ENCODE results near the gene SCN2B.

The SCN2B gene, protein sequence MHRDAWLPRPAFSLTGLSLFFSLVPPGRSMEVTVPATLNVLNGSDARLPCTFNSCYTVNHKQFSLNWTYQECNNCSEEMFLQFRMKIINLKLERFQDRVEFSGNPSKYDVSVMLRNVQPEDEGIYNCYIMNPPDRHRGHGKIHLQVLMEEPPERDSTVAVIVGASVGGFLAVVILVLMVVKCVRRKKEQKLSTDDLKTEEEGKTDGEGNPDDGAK

DNA sequence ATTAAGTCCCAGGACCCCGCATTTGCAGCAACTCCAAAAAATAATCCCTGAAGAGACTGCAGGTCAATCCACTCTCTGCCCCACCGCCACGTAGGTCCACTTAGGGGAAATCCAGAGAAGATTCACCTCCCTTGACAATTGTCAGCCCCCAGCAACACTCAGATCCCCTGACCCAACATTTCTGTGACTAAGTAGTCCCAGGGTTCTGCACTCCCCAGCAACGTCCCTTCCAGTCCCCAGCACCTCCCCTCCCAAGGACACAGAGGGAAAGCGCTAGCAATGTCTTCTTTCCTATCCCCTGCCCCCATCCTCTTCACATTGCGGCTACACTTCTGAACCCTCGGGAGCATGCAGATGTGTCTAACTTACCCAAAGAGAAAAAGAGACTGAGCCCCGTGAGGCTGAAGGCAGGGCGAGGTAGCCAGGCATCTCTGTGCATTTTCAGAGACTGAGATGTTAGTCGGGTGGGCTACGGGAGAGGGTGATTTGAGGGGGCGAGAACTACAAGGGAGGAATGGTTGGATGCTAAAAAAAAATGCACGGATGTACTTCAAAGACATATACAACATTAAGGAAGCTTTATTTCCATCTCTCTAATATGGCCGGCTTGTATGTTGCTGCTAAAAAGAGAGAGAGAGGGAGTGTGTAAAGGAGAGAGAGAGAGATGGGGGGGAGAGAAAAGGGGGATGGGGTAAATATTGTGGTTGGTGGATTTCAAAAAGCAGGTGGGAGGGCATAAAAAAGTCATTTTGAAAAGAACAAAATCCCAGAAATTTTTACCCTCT, at the start of gene SCN2B:
TSS of gene SCN2B (minus strand) at position 647 of the 785 bp plus-strand sequence. CDS start at position 439, 208 bp downstream.
- no peak for DNase-seq (ENCODE audit: low read depth)

DNA sequence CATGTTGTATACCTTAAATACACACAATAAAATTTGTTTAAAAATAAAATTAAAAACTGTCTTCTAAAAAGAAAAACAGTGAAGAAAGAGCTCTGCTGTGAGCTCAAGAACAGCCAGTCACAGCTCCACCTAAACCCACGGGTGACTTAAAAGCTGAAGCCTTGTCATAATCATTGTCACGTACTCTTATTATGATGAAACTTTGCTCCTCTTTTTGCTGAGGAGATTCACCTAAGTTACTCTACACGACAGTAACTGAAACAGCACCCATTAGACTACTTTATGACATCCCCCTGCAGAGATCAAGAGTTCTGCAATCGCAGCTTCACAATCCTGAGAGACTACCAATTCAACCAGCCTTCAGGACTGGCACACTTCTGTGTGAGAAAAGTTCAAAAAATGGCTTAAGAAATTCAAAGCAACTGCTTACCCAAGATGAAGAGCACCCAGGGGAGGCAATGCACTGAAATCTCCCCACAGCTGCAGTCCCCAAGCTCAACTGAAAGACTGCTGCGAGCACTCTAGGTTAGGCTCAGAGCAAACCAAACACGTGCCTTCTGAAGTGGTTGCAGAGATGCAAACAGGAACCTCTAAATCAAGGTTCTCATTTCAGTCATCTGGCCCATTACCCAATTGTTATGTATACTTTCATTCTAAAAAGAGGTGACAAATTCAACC, 48.2 kb upstream of the SCN2B start, which contains the start of gene JAML:
TSS of gene JAML (minus strand) at position 501 of the 678 bp plus-strand sequence. CDS start 10,145 bp downstream, outside the sequence.
- DNase-seq (ENCODE audit: low read depth) = peak; percentile 34

DNA sequence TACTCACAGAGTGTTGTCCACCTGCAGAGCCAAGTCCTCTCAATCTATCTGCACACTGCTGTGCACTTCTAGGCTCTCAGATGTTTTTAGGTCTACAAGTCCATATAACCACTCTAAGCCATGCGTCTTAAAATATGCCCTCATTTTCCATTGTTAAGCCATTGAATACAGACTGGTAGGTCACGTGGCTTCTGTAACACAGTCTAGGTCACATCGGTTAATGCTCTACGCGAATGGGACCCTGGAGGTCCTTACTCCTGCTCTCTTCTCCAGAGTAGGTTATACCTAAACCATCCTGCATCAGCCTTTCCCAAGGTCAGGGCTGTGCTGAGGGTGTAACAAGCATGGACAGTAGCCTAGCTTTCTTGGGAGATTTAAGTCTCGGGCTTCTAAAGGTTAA, 47.6 kb upstream of the SCN2B start:
- DNase-seq (ENCODE audit: low read depth) = no peak

DNA sequence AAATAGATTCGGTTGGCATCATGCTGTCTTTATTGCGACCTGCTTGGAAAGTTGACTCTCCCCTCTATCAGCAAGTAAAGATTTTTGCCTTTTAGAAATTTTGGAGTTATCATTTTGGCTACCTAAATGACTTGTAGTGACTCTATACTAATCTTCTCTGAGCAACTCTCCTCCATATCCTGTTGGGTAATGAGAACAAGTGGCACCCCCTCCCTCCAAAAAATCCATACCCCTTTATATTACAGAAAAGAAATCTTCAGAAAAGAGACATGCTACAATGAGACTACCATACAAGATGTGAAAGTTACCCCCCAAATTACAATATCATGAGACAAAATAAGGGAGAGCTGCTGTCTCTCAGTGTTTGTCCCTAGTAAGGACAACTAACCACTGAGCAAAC, 47.1 kb upstream of the SCN2B start:
- no peak for DNase-seq (ENCODE audit: low read depth)

DNA sequence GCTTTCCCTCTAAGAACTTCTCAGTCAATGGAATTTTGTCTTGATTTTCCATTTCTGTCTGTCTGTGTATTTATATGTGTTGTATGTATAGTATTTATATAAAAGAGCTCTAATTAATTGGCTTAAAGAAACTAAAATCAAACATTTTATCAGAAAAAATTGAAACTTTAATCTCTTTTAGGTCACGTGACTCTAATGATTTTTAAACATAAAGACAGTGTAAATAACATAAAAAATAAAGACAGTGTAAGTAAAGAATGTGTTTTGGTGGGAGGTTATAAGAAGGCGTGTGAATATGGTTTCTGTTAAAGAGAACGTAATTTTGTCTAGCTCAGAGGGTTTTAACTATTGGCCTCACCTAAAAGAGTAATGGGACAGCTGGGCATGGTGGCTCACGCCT, 46.0 kb upstream of the SCN2B start:
- DNase-seq (ENCODE audit: low read depth) = no peak

DNA sequence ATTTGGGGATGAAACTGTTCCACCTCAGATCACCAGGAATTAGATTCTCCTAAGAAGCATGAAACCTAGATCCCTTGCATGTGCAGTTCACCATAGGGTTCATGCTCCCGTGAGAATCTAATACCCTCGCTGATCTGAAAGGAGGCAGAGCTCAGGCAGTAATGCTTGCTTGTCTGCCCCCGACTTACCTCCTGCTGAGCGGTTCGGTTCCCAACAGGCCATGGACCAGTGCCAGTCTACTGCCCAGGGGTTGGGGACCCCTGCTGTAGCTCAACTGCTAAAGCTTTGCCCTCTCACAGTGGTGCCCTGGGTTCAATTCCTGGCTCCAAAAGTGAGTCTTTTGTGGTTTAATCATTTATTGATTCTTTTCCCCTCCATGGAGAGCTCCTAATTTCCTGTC, 45.0 kb upstream of the SCN2B start:
- DNase-seq (ENCODE audit: low read depth) = no peak

DNA sequence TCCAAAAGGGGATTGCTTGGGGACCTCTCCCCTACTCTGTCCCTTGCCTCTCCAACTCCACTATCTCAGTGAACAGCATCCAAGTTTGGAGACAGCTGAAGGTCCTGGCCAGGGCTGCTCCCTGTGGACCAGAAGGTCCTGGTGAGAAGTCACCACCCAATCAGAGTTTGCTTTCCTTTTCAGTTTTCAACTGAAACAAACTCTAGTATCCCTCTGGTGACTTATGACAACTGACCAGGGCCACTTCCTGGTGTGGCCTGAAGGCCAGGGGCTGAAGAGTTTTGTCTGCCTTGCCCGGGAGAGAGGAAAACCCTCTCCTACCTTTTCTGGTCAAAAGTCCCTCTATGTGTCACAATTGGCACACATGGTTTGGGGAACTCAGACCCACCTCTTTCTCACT, 43.3 kb upstream of the SCN2B start:
- no peak for DNase-seq (ENCODE audit: low read depth)

DNA sequence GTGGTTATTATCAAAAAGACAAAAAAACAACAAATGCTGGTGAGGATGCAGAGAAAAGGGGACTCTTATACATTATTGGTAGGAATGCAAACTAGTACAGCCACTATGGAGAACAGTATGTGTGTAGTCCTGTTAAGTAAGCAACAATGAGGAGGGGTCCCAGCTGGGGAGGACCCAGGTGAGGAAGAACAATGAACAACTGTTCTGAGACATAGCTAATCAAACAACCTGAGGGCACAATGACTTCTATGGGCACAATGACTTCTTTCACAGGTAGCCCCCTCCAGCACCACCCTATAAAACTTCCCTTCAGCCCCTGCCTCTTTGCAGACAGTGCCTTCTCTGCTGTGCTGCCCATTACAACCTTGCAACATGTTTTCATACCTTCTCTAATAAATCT, 42.8 kb upstream of the SCN2B start:
- no peak for DNase-seq (ENCODE audit: low read depth)

DNA sequence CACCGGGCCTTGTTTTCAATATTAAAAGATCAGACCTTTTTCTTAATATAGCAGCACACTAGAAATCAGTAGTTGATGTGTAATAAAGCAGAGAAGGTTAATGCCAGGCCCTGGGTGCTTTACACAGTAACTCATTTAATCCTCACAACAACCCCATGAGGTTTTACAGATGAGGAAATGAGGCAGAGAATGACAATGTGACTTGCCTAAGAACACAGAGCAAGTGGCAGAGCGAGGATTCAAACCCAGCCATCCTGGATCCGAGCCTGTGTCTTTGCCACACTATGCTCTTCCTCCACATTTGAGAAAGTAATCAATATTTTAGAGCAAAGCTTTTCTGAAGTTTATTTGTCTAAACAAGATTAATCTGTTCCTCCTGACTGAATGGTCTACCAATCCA, 41.1 kb upstream of the SCN2B start:
- DNase-seq (ENCODE audit: low read depth) = no peak

DNA sequence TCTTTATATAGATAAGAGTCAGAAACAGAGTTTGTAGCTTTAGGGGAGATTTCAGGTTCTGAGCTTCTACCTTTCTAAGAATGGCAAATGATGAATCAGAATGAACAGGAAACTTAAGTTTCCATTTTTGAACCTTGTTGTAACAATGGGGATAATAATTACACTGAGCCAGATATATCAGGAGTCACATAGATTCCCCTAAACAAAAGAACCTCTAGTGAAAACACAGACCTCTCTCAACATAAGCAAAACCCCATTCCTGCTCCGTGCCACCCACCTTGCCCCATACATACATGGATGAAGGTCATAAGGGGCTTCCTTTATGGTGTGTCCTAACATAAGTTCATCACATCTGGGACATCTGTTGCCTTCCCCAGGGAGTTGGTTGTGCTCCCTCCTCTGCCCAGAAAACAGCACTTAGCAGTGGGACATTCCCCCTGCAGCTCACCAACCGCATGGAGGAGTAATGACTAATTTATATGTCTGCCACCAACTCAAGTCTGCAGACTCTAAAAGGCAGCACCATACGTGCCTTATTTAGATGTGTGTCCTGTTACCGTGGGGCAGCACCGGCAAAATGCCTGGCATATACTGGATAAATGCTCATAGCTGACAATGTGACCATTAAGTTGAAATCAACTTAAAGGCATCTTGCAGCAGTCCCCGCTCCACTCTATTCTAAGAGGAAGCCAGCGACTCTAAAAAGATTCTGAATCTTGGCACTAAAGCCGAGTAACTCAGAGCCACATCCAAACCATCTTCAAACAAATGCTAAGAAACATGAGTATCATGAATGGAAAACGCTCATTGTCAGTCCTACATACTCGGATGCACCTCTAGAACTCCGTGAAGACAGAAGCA, 40.4 kb upstream of the SCN2B start:
- DNase-seq (ENCODE audit: low read depth) = peak; percentile 41

DNA sequence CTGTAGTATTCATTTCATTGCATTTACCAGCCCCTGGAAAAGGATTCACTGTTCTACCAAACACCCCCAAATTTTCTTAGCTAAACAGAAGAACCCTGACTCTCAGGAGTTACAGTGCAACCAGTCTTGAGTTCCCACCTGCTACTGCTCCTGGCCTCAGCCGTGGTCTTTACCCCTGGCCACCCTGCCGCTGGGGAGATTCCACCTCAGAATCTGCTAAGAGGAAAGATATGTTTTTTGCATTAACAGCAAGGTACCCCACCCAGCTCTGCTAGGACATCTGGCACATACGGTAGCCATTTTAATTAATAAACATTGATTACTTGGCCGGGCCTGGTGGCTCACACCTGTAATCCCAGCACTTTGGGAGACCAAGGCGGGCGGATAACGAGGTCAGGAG, 39.3 kb upstream of the SCN2B start:
- no peak for DNase-seq (ENCODE audit: low read depth)

DNA sequence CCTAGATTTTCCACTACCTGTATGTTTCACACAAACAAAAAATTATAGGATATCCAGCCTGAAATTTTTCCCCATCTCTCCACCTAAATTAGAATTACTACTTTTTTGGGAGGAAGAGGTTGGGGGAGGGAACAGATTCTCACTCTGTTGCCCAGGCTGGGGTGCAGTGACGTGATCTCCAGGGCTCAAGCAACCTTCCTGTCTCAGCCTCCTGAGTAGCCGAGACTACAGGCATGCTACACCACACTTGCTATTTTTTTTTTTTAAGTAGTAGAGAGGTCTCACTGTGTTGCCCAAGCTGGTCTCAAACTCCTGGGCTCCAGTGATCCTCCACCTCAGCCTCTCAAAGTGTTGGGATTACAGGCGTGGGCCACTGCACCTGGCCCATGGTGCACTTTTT, 38.8 kb upstream of the SCN2B start:
- no peak for DNase-seq (ENCODE audit: low read depth)

DNA sequence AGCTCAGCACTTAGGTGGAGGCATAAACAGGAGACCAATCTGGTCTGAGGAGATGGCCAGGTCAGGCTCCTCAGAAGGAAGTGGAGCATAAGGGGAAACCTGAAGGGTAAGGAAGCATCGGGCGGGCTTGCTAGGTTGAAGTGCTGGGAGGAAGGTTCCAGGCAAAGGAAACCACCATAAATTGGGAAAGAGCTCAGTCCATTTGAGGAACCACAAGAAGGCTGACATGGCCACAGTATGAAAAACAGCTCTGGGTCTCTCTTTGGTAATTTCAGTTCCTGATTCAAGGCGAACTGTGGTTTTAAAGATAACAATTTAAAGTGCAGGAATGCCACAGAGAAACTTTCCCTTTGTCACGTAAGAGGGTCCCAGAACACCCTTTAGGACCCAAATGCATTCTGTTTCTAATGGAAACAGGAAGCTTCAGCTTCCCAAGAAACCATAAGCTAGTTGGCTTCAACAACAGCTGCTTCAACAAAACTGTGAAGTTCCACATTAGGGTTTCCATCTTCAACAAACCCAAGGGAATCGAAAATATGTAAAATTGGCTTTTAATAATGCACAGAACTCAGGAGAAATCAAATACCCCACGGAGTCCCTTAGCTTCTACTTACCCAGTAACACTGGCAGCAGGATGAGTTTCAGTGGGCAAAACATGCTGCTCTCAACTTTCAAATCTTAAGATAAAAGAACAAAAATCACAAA, 37.9 kb upstream of the SCN2B start:
- no peak for DNase-seq (ENCODE audit: low read depth)

DNA sequence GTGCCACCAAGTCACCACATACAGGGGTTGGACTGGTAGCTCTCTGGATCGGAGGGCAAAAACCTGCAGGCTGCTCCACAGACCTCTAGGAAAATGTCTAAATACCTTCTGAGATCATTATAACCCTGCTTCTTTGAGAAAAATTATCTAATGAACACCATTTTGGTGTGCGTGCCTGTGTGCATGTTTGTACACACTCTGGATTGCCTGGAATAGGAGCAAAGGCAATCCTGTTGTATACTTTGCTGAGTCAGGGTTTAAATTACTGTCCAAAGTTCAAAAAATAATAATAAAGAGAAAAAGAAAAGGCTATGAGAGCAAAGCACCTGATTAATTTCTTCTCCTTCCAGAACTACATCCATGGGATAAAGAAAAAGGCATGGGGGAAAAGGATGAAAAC, 37.3 kb upstream of the SCN2B start:
- no peak for DNase-seq (ENCODE audit: low read depth)

DNA sequence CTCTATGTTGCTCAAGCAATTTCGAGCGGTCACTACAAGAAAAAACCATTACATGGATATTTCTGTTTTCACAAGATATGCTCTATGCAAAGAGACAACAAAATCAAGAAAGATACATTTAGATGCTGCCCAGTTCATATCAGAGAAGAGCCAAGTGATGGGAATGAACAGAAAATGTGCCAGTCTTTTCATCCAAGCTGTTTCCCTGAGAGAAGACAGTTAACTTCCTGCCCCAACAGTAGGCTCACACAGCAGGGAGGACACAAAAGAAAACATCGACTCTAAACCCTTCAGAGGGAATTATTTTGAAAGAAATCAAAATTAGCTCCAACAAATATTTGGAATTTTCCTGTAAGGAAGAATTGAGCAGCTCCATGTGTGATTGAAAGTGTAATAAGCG, 36.8 kb upstream of the SCN2B start:
- no peak for DNase-seq (ENCODE audit: low read depth)

DNA sequence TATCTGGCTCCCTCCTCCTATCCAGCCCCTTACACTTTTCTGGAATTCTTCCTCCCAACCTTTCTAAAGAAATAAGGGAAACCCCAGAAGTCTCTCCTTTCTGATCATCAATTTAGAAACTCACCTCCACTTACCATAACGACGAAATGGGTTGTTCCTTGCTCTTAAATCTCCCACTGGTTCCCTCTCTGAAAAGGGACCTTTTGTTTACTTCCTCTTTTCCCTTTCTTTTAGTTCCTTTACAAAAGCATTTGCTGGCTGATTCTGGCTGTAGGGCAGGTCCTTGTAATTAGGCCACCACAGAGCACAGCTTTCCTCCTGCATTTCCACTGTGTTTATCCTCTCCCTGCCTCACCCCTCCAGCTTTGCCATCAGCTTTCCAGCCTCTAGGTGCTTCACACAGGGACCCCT, 36.3 kb upstream of the SCN2B start:
- no peak for DNase-seq (ENCODE audit: low read depth)

DNA sequence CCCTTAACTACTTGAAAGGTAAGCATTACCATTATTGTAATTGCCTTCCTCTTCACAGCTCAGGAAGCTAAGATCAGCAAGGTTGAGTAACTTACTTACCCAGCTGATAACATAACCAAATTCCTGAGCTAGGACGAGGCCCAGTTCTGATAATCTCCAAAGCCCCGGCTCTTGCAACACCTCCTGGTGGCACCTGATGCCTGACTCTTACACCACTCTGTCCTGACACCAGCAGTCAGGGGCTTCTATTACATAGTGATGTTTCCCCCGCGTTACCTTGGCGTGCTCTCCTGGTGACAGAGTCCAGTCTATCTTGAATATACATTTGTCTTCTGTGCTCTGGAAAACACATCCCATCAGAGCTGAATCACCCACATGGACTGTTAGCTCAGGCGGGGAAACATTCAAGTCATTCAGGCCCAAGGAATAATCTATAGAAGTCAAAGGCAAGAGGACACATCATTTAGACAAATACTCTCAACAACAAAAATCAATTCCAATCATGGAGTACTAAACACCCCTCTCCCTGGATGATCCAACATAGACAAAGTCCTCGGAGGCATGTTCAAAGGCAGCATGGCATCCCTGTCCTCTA, 35.8 kb upstream of the SCN2B start:
- no peak for DNase-seq (ENCODE audit: low read depth)

DNA sequence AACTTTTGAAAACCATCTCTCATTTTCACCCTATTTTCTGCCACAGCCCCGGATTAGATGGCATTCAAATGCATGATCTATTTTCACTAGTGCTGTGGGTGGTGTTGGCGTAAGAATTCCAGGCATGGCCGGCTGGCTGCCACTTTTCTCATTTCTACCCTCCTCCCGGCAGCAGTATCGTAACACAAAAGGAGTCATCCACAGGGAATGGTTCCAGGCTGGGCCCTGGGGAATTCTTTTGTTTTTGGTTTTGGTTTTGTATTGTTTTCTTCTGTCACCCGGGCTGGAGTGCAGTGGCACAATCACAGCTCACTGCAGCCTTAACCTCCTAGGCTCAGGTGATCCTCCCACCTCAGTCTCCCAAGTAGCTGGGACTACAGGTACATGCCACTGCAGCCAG, 34.6 kb upstream of the SCN2B start:
- DNase-seq (ENCODE audit: low read depth) = no peak

DNA sequence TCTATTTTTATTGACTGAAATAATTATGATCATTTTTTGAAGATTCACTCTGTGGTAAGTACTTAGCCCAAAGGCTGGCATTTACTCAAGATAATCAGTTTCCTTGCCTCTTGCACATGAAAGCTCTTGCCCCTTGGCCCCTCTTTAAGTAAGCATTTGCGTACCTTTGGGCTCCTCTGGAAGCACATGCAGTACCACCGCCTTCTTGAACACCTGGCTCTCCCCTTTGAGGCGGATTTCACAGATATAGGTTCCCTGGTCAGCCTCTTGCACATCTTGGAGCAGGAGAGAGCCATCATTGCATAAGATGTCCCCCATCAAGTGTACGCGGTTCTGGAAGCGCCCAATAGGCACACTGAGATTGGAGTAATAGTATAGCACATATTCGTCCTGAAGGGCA, 33.9 kb upstream of the SCN2B start:
- DNase-seq (ENCODE audit: low read depth) = no peak

DNA sequence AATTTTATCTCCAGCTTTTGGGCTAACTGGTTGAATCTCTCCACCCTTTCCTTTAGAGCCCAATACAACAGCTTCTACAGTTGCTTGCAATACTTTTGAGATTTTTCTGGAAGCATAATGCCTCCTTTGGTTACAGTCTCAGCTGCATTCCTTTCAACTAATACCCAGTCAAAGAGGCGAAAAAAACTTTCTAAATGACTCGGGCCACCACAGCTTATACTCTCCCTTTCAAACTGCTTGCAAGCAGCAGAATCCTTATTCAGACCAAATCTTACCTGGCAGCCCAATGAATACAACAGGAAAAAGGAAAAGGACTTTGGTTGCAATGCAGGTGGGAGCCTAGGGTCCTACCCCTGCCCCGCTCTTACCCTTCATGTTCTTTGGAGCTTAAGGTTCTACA, 32.6 kb upstream of the SCN2B start:
- no peak for DNase-seq (ENCODE audit: low read depth)

DNA sequence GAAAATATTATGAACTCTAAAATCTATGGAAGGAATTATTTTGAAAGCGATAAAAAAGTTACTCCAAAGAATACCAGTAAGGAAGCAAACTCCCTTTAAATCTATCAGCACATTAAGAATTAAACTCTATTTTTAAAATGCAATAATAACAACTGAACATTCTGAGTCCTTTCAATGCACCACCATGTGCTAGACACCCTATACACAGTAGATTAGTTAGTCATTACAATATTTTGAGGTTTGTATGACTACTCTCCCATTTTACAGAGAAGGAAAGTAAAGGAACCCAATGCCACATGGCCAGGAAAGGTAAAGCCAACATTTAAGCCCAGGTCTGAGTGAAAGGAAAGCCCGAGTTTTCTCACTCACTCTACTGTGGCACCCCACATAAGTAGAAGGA, 30.6 kb upstream of the SCN2B start:
- DNase-seq (ENCODE audit: low read depth) = no peak

Data from activated gamma-delta T cell treated with anti-CD3 and anti-CD28 coated beads, Interleukin-2, amount 50 U/mL, for 16 hours (primary cell).